Type B pancreatic cell (in vitro differentiated cells): Measurements from ENCODE around the gene PPP1R1C. TPM values are rescaled to one million over a fixed set of nuclear protein-coding genes. Genes with fewer than 3 reads are reported as not detected.

Experiments
- DNase-seq: peaks from one replicate; pipeline ENCODE4 v3.0.0; 2021; ENCODE audit warnings: mixed read lengths; ENCODE audit not compliant: unreplicated experiment; ENCODE audit errors: extremely low spot score
- H3K27ac Mint-ChIP-seq: 2 replicates; pipeline ENCODE4 v1.8.0; 2021; ENCODE audit warnings: mild to moderate bottlenecking, mixed read lengths
- H3K27me3 Mint-ChIP-seq: 2 replicates; pipeline ENCODE4 v1.8.0; 2021; ENCODE audit warnings: mixed read lengths
- H3K36me3 Mint-ChIP-seq: 2 replicates; pipeline ENCODE4 v1.8.0; 2021; ENCODE audit warnings: mixed read lengths
- H3K4me1 Mint-ChIP-seq: one replicate; pipeline ENCODE4 v1.8.0; 2021; ENCODE audit warnings: mixed read lengths; ENCODE audit not compliant: unreplicated experiment
- H3K4me3 Mint-ChIP-seq: 2 replicates; pipeline ENCODE4 v1.8.0; 2021; ENCODE audit warnings: mild to moderate bottlenecking, mixed read lengths
- H3K9me3 Mint-ChIP-seq: 2 replicates; pipeline ENCODE4 v1.8.0; 2021; ENCODE audit warnings: mixed read lengths
- CTCF ChIP-seq: fragments of 200-600 bp; sonication (generic); conservative IDR thresholded peaks from 2 replicates; pipeline ENCODE4 v1.5.0; 2021; ENCODE audit warnings: antibody characterized with exemption, mild to moderate bottlenecking
- long read RNA-seq: library from polyadenylated mRNA; unstranded; transcript quantifications from one replicate; pipeline ENCODE4 v2.0.0, GENCODE V29; 2020
- total RNA-seq: library from RNA; stranded (reverse); gene quantifications from 2 replicates; pipeline ENCODE4 v1.2.1, GENCODE V29; 2021; ENCODE audit warnings: low replicate concordance

Gene PPP1R1C, protein sequence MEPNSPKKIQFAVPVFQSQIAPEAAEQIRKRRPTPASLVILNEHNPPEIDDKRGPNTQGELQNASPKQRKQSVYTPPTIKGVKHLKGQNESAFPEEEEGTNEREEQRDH
- 1.4 and 7.4 TPM in 2 replicates for total RNA-seq
- long read RNA-seq, partial matches to known transcripts = 0 of 4 reads
- long read RNA-seq, other reads (novel, unspliced or antisense) = 1 of 4 reads

- Mint-ChIP-seq H3K36me3 (no peaks in the 10 kb centered on the region), H3K4me3 (no peak within 1 kb of the TSS), H3K4me1 (peaks cover 4% of the 10 kb centered on the region), H3K27ac (no peak within 1 kb of the TSS), H3K27me3 (no peaks in the 10 kb centered on the region), H3K9me3 (no peaks in the 10 kb centered on the region)
- TF ChIP-seq CTCF = no peak
- DNase-seq = no peak
Measured at GRCh38 chr2:181985632-181986205, at the start of gene PPP1R1C. TSS of gene PPP1R1C (plus strand) at chr2:181985853. CDS start at chr2:181986111, 258 bp downstream.

- Mint-ChIP-seq H3K4me3 (no peak overlapping the region), H3K4me1 (no peaks in the 10 kb centered on the region), H3K27ac (no peak overlapping the region), H3K27me3 (no peaks in the 10 kb centered on the region), H3K9me3 (no peaks in the 10 kb centered on the region), H3K36me3 (no peaks in the 10 kb centered on the region)
- no peak for TF ChIP-seq CTCF
- DNase-seq = no peak
Measured at GRCh38 chr2:181937473-181937872, 48.2 kb upstream of the PPP1R1C start.

DNA sequence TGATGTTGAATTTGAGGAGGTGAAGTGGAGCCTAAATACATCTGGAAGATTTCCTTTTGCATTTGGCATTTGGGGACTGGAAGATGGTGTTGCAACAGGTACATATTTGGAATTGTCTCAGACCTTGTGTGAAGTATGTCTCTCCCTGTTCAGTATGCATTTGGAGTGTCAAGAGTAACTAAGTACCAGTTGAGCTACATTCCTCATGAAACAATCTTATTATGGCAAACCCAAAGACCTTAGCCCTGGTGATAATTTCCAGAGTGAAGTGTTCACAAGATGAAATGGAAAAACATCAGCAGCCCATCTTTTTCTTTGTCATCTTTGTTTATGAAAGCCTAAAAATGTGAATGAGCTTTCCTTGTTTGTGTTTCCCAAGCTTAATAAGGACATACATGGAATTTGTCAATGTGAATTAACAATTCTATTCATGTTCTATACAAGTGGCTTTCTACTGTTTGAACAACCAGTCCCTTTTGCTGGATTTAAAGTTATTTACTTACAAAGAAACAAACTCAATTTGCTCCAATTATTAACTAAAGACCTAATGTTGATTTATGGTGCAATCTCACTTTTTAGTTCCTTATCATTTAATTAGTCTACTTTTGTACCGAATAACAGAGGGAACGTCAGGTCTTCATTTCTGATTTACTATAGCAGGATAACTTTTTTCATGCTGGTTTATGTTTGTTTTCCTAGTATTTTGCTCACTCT, 42.1 kb upstream of the PPP1R1C start:
- H3K27ac Mint-ChIP-seq = peak overlapping the region; percentile 84
- H3K4me1 Mint-ChIP-seq = peaks cover 23% of the 10 kb centered on the region
- no peaks in the 10 kb centered on the region for H3K36me3 Mint-ChIP-seq
- no peak for TF ChIP-seq CTCF
- H3K27me3 Mint-ChIP-seq = no peaks in the 10 kb centered on the region
- DNase-seq = no peak
- H3K4me3 Mint-ChIP-seq = peak overlapping the region; percentile 44
- peaks cover 7% of the 10 kb centered on the region for H3K9me3 Mint-ChIP-seq

DNA sequence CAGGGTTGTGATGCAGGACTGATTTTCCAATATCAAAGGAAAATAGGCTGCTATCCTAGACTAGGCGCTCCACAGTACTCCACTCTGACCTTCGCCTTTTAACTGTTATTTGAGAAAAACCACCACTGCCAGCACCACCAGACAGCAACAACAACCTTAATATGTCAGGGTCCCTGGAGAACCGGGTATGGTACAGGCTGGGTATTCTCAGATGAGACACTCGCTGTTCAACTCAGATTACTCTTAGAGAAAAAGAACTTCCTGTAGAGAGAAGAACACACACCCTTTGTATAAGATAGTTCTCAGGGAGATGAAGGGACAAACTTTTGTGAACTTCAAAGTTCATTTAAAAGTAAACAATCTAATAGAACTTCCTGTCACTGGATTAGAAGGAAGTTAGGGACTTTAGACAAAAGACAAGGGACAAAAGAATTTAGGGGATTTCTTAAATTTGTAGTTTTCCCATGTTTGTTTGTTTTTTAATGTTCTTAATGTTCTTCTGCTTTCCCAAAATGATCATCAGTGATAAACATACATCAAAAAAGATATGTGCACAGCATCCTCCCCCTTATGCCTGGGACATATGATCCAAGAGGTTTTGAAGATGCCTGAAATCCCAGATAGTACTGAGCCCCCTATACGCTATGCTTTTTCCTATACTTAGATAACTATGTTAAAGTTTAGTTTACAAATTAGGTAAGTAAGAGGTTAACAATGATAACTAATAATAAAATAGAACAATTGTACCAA, 41.3 kb upstream of the PPP1R1C start:
- H3K27me3 Mint-ChIP-seq = no peaks in the 10 kb centered on the region
- no peaks in the 10 kb centered on the region for H3K36me3 Mint-ChIP-seq

More for the DNA sequence above, 41.3 kb upstream of the PPP1R1C start:
- H3K4me3 Mint-ChIP-seq = peak overlapping the region; percentile 38
- peak overlapping the region; percentile 84 for H3K27ac Mint-ChIP-seq
- DNase-seq = no peak
- H3K9me3 Mint-ChIP-seq = peaks cover 11% of the 10 kb centered on the region
- H3K4me1 Mint-ChIP-seq = peaks cover 23% of the 10 kb centered on the region
- no peak for TF ChIP-seq CTCF
